Measurements from ENCODE around the gene IMPA2. TPM values are rescaled to one million over a fixed set of nuclear protein-coding genes. Genes with fewer than 3 reads are reported as not detected.

IMPA2 gene
- total RNA-seq, 1 donor from 2014 or later, result 33.9 TPM

GRCh38 chr18:12079491-12080237 lies 98.4 kb downstream of the IMPA2 start:
- no peaks in the 10 kb centered on the region for H3K9me3 ChIP-seq (ENCODE audit: control insufficient read depth in 3 of 3, low read length in 3 of 3)
- H3K27ac ChIP-seq (ENCODE audit: low read depth, low read length), result no peak overlapping the region
- H3K9ac ChIP-seq (ENCODE audit: low read depth in 1 of 3, low read length in 3 of 3), result no peak overlapping the region
- no peaks in the 10 kb centered on the region for H3K4me1 ChIP-seq (ENCODE audit: control insufficient read depth in 3 of 3, insufficient read depth in 3 of 3, low read length in 3 of 3)
- H3K27me3 ChIP-seq (ENCODE audit: control insufficient read depth in 3 of 3, insufficient read depth in 3 of 3, low read length in 3 of 3), result no peaks in the 10 kb centered on the region
- H3K36me3 ChIP-seq (ENCODE audit: control insufficient read depth in 3 of 3, insufficient read depth in 3 of 3, low read length in 3 of 3), result no peaks in the 10 kb centered on the region
- H3K4me3 ChIP-seq (ENCODE audit: low read length in 3 of 3), result no peak overlapping the region

Small RNA genes lying within 50 kb of the gene (small RNA-seq; reads per million reads assigned to genes)
- not detected for gene AP001542.1

Other genes with a start within 250 kb of the IMPA2 start
- gene CHMP1B, start 130.1 kb upstream of the IMPA2 start, total RNA-seq, result 29.2 TPM
- gene MPPE1, start 73.2 kb upstream of the IMPA2 start, total RNA-seq, result 20.9 TPM
- not detected for gene ANKRD62, start 112.3 kb downstream of the IMPA2 start, total RNA-seq